Endothelial cell (in vitro differentiated cells): Measurements from ENCODE around the gene KRTAP12-1. TPM values are rescaled to one million over a fixed set of nuclear protein-coding genes. Genes with fewer than 3 reads are reported as not detected.
"Not testable (repeated sequence)": the region's sequence is repeated elsewhere in the genome, so short reads cannot be mapped to it uniquely, and the experiment has no call there.

Experiments used
- DNase-seq: peaks from one replicate; pipeline ENCODE4 v3.0.0; 2021; ENCODE audit warnings: low spot score
- H3K27ac Mint-ChIP-seq: one replicate; pipeline ENCODE4 v1.8.0; 2021; ENCODE audit warnings: mixed read lengths, inconsistent platforms; ENCODE audit not compliant: unreplicated experiment
- H3K27me3 Mint-ChIP-seq: one replicate; pipeline ENCODE4 v1.8.0; 2021; ENCODE audit warnings: mild to moderate bottlenecking, moderate library complexity, mixed read lengths, inconsistent platforms; ENCODE audit not compliant: unreplicated experiment
- H3K36me3 Mint-ChIP-seq: one replicate; pipeline ENCODE4 v1.8.0; 2021; ENCODE audit warnings: mild to moderate bottlenecking, low read depth, mixed read lengths, inconsistent platforms; ENCODE audit not compliant: unreplicated experiment
- H3K4me1 Mint-ChIP-seq: one replicate; pipeline ENCODE4 v1.8.0; 2021; ENCODE audit warnings: mild to moderate bottlenecking, mixed read lengths, inconsistent platforms; ENCODE audit not compliant: unreplicated experiment
- H3K4me3 Mint-ChIP-seq: one replicate; pipeline ENCODE4 v1.8.0; 2021; ENCODE audit warnings: mild to moderate bottlenecking, mixed read lengths, inconsistent platforms; ENCODE audit not compliant: unreplicated experiment
- H3K9me3 Mint-ChIP-seq: one replicate; pipeline ENCODE4 v1.8.0; 2021; ENCODE audit warnings: mixed read lengths, inconsistent platforms; ENCODE audit not compliant: unreplicated experiment
- total RNA-seq: library from RNA; stranded (reverse); fragmentation: NEBNext Ultra II Directional; extraction: Animal tissue kit (Norgen Biotek cat#: 25700); gene quantifications from one replicate; pipeline ENCODE4 v1.2.1, GENCODE V29; 2021; ENCODE audit not compliant: unreplicated experiment
- TF ChIP-seq, protein P1 (sequence below): fragments of 200-600 bp; sonication (generic); IDR thresholded peaks from one replicate; pipeline ENCODE4 v1.5.0; 2021; ENCODE audit warnings: antibody characterized with exemption; ENCODE audit not compliant: unreplicated experiment

Gene KRTAP12-1
- total RNA-seq, 1 donor from 2014 or later: not detected

DNA sequence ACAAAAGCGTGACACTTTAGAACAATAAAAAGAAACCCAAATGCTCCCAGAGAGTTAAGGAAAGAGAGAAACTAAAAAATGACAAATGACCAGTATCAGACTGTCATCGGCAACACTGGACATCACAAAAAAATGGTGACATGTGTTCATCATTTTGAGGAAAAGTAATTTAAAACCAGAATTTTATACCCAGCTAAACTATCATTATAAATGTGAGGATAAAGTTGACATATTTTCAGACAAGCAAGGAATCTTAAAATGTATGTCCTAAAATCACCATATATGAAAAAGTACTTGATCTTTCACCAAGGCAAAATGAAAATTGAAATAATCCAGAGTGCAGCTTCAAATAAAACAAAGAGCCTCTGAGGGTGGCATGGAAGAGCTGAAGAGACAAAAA lies 37.1 kb downstream of the KRTAP12-1 start:
- Mint-ChIP-seq H3K36me3 (no peaks in the 10 kb centered on the region), H3K4me3 (no peak overlapping the region), H3K9me3 (no peaks in the 10 kb centered on the region), H3K4me1 (no peaks in the 10 kb centered on the region), H3K27ac (no peak overlapping the region), H3K27me3 (peaks cover 5% of the 10 kb centered on the region)
- no peak for DNase-seq
- TF ChIP-seq, protein P1, sequence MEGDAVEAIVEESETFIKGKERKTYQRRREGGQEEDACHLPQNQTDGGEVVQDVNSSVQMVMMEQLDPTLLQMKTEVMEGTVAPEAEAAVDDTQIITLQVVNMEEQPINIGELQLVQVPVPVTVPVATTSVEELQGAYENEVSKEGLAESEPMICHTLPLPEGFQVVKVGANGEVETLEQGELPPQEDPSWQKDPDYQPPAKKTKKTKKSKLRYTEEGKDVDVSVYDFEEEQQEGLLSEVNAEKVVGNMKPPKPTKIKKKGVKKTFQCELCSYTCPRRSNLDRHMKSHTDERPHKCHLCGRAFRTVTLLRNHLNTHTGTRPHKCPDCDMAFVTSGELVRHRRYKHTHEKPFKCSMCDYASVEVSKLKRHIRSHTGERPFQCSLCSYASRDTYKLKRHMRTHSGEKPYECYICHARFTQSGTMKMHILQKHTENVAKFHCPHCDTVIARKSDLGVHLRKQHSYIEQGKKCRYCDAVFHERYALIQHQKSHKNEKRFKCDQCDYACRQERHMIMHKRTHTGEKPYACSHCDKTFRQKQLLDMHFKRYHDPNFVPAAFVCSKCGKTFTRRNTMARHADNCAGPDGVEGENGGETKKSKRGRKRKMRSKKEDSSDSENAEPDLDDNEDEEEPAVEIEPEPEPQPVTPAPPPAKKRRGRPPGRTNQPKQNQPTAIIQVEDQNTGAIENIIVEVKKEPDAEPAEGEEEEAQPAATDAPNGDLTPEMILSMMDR: no peak

DNA sequence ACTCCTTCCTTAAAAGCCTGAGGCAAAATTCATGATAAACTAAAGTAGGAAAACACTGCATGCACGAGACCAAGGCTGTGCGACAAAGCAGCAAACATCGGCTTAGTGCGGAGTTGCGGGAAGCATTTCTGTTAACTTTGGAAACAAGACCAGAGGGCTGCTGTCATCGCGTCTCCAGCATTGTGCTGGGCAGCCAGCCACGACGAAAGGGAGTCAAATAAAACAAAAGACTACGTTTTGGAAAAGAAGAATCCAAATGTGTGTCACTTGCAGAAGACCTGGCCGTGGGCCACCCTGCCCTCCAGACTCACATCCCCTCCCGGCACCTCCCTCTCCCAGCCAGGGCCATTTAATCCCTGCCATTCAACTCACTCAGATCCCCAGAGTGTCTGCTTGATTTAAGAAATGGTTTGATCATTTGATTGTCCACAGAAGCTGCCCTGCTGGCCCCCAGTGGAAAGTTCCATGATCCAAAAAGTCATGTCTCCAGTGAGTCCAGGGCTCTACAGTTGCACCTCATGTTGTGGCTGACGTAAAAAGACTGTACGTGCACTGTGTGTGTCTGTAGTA lies 38.1 kb downstream of the KRTAP12-1 start:
- peaks cover 3% of the 10 kb centered on the region for H3K27me3 Mint-ChIP-seq

DNA sequence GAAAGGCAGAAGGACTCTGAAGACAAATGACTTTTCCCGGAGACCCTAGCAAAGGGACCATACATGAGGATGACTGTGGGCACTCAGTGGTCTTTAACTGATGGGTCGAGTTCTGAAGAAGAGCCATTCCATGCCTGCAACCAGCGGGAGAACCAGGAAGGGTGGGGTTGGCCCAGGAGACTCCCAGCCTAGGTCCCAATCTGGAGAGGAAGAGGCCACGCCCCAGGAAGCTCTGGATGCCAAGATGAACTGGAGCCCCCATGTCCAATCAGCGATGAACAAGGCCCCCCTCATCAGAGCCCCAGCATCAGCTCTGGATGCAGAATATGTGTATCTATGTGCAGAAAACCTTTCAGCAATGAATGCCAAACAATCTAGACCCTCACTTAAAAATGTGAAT lies 41.2 kb downstream of the KRTAP12-1 start:
- TF ChIP-seq, protein P1: no peak
- H3K4me3 Mint-ChIP-seq: no peak overlapping the region
- H3K27ac Mint-ChIP-seq: no peak overlapping the region
- DNase-seq: no peak
- H3K9me3 Mint-ChIP-seq: no peaks in the 10 kb centered on the region
- no peaks in the 10 kb centered on the region for H3K4me1 Mint-ChIP-seq
- no peaks in the 10 kb centered on the region for H3K36me3 Mint-ChIP-seq
- H3K27me3 Mint-ChIP-seq: peaks cover 5% of the 10 kb centered on the region

More for the DNA sequence above, 38.1 kb downstream of the KRTAP12-1 start:
- Mint-ChIP-seq H3K4me3 (no peak overlapping the region), H3K27ac (no peak overlapping the region), H3K9me3 (no peaks in the 10 kb centered on the region), H3K4me1 (no peaks in the 10 kb centered on the region), H3K36me3 (no peaks in the 10 kb centered on the region)
- TF ChIP-seq, protein P1: no peak
- DNase-seq: no peak

DNA sequence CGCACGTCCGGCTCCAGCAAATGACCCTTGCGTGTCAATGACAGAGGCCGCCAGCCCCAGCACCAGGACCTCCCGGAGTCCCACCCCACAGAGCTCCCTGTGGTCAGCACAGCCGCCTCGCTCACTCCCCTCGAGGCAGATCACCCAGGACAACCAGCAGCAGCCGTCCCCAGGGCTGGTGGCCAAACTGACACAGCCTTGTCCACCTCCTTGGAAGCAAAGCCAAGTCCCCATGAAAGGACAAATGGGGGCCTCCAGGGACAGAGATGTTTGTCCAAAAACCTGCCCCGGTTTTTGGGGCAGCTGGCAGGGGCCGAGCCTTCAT lies 42.7 kb downstream of the KRTAP12-1 start:
- Mint-ChIP-seq H3K4me3 (no peak overlapping the region), H3K4me1 (no peaks in the 10 kb centered on the region), H3K27me3 (peaks cover 5% of the 10 kb centered on the region), H3K27ac (no peak overlapping the region), H3K36me3 (no peaks in the 10 kb centered on the region), H3K9me3 (no peaks in the 10 kb centered on the region)
- TF ChIP-seq, protein P1: no peak
- DNase-seq: no peak

DNA sequence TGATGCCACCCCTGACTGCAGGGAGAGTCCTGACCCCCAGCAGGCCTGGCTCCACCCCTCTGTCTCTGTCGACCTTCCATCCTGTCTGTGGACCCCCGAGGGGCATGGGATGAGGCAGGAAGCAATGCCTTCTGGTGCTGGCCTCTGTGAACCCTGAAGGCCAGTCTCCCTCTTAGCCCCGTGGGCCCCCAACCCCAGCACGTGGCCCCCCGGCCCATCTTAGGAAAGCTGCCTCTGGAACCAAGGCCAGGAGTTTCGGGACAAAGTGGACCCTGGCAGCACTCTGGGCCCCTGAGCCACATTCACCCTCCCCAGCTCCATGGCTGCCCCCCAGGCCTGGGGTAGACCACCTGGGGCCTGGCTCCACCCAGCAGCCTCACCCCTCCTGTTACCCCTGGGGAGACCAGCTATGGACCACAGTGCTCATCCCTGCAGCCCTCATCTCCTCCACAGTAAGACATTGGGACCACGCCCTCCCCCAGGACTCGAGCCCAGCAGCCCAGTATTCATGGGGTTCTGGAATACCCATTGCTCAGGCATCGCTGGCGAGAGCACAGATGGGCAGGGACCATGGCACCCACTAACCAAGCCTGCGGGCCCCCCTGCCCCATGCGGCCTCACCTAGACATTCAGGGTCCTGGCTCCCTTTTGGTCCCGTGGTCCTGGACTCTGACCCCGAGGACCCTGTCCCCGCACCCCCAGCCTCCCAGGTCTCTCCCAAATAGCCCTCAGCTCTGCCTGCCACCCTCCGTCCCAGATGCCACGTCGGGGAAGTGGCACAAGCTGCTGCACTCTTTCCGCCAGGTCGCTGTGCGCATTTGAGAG lies 43.2 kb downstream of the KRTAP12-1 start:
- H3K4me3 Mint-ChIP-seq, DNase-seq, H3K27me3 Mint-ChIP-seq, H3K9me3 Mint-ChIP-seq, H3K4me1 Mint-ChIP-seq, H3K27ac Mint-ChIP-seq, H3K36me3 Mint-ChIP-seq: not testable (repeated sequence)

DNA sequence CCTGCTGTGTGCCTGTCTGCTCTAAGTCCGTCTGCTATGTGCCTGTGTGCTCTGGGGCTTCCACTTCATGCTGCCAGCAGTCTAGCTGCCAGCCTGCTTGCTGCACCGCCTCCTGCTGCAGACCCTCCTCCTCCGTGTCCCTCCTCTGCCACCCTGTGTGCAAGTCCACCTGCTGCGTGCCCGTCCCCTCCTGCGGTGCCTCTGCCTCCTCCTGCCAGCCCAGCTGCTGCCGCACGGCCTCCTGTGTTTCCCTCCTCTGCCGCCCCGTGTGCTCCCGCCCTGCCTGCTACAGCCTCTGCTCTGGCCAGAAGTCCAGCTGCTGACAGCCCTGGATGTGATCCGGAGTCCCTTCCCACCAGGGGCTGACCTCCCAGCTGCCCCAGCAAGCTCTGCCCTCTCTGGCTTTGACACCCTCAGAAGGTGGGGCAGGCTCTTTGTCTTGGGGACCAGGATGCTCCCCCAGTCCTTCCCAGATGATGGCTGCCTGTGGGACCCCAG lies 44.1 kb downstream of the KRTAP12-1 start:
- not testable (repeated sequence) for H3K9me3 Mint-ChIP-seq, H3K36me3 Mint-ChIP-seq, H3K27me3 Mint-ChIP-seq, DNase-seq, H3K4me3 Mint-ChIP-seq, H3K27ac Mint-ChIP-seq, H3K4me1 Mint-ChIP-seq
